A549 treated with CORT108297 at 1 μM for 4 hours (cell line): ENCODE measurements around the gene TCF12. TPM values are rescaled to one million over a fixed set of nuclear protein-coding genes. Genes with fewer than 3 reads are reported as not detected.

Experiments
- total RNA-seq: library from RNA; stranded (reverse); fragments of 200-300 nt; extraction: Qiagen RNA extraction; gene quantifications from 5 replicates; pipeline ENCODE4 v1.2.3, GENCODE V29; 2022

Gene TCF12
- total RNA-seq: 29.4 to 47.8 TPM (median 41.9 TPM) in 5 replicates

DNA sequence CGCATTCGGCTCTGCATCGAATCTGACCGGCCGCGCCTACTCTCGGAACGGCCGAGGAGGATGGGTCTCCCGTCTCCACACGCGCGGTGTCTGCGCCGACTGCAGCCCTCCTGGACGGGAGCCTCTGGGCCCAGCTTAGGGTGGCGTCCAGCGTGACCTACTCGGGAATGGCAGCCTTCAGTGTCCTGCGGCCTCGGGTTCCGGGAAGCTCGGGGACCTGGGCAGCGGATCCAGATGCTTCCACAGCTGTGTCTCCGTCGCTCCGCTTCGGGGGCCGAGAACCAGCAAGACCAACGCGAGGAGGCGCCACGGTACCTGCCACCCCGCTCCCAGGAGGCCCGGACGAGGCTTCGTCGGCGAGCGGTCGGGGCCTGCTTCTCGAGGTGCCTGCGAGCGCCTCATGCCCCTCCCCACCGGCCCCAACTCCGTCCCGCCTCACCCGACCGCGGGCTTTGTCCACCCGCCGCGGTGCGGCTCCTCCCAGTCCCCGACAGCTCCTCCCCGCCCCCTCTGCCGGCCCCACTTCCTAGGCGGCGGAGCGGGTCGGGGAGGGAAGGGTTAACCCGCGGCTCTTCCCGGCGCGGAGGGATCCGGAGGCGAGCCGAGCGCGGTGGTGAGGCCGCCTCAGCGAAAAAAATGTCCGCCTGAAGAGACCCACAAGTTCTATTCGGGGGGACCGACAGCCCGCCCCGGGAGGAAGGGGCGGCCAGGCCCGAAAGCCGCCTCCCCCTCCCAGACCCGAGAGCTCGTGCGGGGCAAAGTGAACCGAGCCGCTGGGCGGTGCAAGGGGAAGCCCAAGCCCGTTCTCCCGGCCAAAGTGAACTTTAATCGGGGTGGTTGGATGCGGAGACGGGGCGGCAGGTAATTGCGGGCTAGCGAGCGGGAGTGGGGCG lies at the start of gene TCF12:
TCF12 (plus strand) TSS at position 599 of the 893 bp plus-strand sequence. CDS start 1,270 bp downstream, outside the sequence.

Other genes starting within 250 kb of the TCF12 start
- 13.2 to 14.3 TPM (median 13.5 TPM) in 5 replicates for gene ZNF280D, start 185.1 kb upstream of the TCF12 start, total RNA-seq